ENCODE results near the gene MSMO1. TPM values are rescaled to one million over a fixed set of nuclear protein-coding genes. Genes with fewer than 3 reads are reported as not detected.

Gene MSMO1
- polyA plus RNA-seq, 1 donor (not counting 4 experiments of a cell fraction or from before 2014, with no cell fraction given), result 541 TPM

DNA sequence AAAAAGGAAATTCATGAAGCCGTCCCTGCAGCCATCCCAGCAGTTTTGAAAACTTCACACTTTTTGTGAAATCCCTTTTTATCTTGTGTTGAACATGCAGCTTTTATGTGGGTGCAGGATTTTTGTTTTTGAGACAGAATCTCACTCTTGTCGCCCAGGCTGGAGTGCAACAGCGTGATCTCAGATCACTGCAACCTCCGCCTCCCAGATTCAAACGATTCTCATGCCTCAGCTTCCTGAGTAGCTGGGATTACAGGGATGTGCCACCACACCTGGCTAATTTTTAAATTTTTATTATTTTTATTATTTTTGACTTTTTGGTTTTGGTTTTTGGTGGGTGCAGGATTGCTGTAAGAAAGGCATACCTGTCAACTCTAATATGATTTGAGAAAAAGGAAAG, 8.0 kb upstream of the MSMO1 start:
- H3K9me3 ChIP-seq (ENCODE audit: control insufficient read depth, low read depth, low read length), result peaks cover 2% of the 10 kb centered on the region
- H3K4me2 ChIP-seq (ENCODE audit: control insufficient read depth, extremely low read depth, insufficient read depth, low read depth, low read length), result no peak overlapping the region
- H3K36me3 ChIP-seq (ENCODE audit: control insufficient read depth in 2 of 2, extremely low read depth in 1 of 2, insufficient read depth in 2 of 2, low read length in 2 of 2), result peaks cover 0 to 6% of the 10 kb centered on the region in 2 experiments
- H2AFZ ChIP-seq (ENCODE audit: control insufficient read depth, low read length), result no peak overlapping the region
- no peaks in the 10 kb centered on the region for H3K9me1 ChIP-seq (ENCODE audit: control insufficient read depth, extremely low read depth, insufficient read depth, low read length)
- TF ChIP-seq, protein P1, sequence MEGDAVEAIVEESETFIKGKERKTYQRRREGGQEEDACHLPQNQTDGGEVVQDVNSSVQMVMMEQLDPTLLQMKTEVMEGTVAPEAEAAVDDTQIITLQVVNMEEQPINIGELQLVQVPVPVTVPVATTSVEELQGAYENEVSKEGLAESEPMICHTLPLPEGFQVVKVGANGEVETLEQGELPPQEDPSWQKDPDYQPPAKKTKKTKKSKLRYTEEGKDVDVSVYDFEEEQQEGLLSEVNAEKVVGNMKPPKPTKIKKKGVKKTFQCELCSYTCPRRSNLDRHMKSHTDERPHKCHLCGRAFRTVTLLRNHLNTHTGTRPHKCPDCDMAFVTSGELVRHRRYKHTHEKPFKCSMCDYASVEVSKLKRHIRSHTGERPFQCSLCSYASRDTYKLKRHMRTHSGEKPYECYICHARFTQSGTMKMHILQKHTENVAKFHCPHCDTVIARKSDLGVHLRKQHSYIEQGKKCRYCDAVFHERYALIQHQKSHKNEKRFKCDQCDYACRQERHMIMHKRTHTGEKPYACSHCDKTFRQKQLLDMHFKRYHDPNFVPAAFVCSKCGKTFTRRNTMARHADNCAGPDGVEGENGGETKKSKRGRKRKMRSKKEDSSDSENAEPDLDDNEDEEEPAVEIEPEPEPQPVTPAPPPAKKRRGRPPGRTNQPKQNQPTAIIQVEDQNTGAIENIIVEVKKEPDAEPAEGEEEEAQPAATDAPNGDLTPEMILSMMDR (optimal IDR thresholded peaks at IDR 0.05 in 1 of 3, IDR thresholded peaks at IDR 0.05 in 1 of 3, conservative IDR thresholded peaks at IDR 0.05 in 1 of 3; ENCODE audit: extremely low read depth in 1 of 3, insufficient read depth in 2 of 3, low read length in 3 of 3), result no peak
- no peak for TF ChIP-seq EZH2 (IDR thresholded peaks at IDR 0.05; ENCODE audit: low read length)
- DNase-seq (ENCODE audit: low read depth, low spot score) (no peak), FAIRE-seq (no peak)
- no peak overlapping the region for H3K4me3 ChIP-seq (ENCODE audit: control insufficient read depth in 2 of 3, extremely low read depth in 1 of 3, insufficient read depth in 2 of 3, low read depth in 1 of 3, low read length in 3 of 3)
- no peaks in the 10 kb centered on the region for H3K79me2 ChIP-seq (ENCODE audit: control insufficient read depth, insufficient read depth, low read length)
- H3K27ac ChIP-seq (ENCODE audit: control insufficient read depth, insufficient read depth, low read length), result no peak overlapping the region
- H4K20me1 ChIP-seq (ENCODE audit: control insufficient read depth, extremely low read depth, insufficient read depth, low read length), result no peaks in the 10 kb centered on the region
- no peaks in the 10 kb centered on the region for H3K4me1 ChIP-seq (ENCODE audit: control insufficient read depth, extremely low read depth, insufficient read depth, low read length)
- H3K27me3 ChIP-seq (ENCODE audit: control insufficient read depth, extremely low read depth, insufficient read depth, low read length), result no peaks in the 10 kb centered on the region
- dilution Hi-C loops (cut with MboI; ENCODE audit: extremely low pct_ligation_motif_present, low sequenced_read_pairs), result no loop called here
- H3K9ac ChIP-seq (ENCODE audit: control insufficient read depth, extremely low read depth, insufficient read depth, low read length), result no peak overlapping the region

DNA sequence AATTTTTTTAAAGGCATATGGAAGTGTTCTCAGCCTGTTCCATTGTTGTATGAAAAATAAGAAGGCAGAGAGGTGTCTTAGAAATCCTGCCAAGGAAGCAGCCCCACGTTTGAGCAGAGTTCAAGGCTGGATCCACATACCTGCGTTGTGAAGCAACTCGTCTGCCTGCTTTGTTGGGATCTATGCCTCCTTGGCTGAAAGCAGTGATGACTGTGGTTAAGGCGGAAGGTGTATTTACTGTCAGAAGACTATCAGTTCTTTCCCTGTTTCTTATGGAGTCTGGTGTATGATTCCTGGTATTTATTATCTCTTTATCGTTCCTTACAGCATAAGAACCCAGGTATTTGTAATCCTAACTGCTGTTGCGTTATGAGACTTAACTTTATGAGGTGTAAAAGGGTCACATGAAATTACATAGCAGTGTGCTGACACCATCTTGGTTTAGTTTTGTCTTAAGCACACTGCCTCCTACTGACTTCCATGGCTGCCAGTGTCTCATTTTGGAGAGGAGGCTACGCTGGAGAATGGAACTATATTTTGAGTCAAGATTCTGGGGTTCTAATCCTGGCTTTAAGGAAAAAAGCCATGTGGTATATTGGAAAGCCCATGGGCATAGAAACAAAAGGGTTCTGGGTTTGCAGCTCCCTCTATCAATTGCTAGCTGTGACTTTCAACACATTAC, 3.1 kb upstream of the MSMO1 start:
- H3K4me3 ChIP-seq (ENCODE audit: control insufficient read depth in 2 of 3, extremely low read depth in 1 of 3, insufficient read depth in 2 of 3, low read depth in 1 of 3, low read length in 3 of 3), result no peak overlapping the region
- H3K9me3 ChIP-seq (ENCODE audit: control insufficient read depth, low read depth, low read length), result peaks cover 8% of the 10 kb centered on the region
- H4K20me1 ChIP-seq (ENCODE audit: control insufficient read depth, extremely low read depth, insufficient read depth, low read length), result no peaks in the 10 kb centered on the region
- no peak for TF ChIP-seq EZH2 (IDR thresholded peaks at IDR 0.05; ENCODE audit: low read length)
- TF ChIP-seq, protein P1 (optimal IDR thresholded peaks at IDR 0.05 in 1 of 3, IDR thresholded peaks at IDR 0.05 in 1 of 3, conservative IDR thresholded peaks at IDR 0.05 in 1 of 3; ENCODE audit: extremely low read depth in 1 of 3, insufficient read depth in 2 of 3, low read length in 3 of 3), result no peak
- DNase-seq (ENCODE audit: low read depth, low spot score) (no peak), FAIRE-seq (no peak)
- H3K9me1 ChIP-seq (ENCODE audit: control insufficient read depth, extremely low read depth, insufficient read depth, low read length), result no peaks in the 10 kb centered on the region
- H2AFZ ChIP-seq (ENCODE audit: control insufficient read depth, low read length), result no peak overlapping the region
- H3K9ac ChIP-seq (ENCODE audit: control insufficient read depth, extremely low read depth, insufficient read depth, low read length), result no peak overlapping the region
- H3K79me2 ChIP-seq (ENCODE audit: control insufficient read depth, insufficient read depth, low read length), result peaks cover 19% of the 10 kb centered on the region
- H3K36me3 ChIP-seq (ENCODE audit: control insufficient read depth in 2 of 2, extremely low read depth in 1 of 2, insufficient read depth in 2 of 2, low read length in 2 of 2), result peaks cover 0 to 7% of the 10 kb centered on the region in 2 experiments
- no peak overlapping the region for H3K27ac ChIP-seq (ENCODE audit: control insufficient read depth, insufficient read depth, low read length)
- no peak overlapping the region for H3K4me2 ChIP-seq (ENCODE audit: control insufficient read depth, extremely low read depth, insufficient read depth, low read depth, low read length)
- H3K4me1 ChIP-seq (ENCODE audit: control insufficient read depth, extremely low read depth, insufficient read depth, low read length), result peaks cover 15% of the 10 kb centered on the region
- dilution Hi-C loops (cut with MboI; ENCODE audit: extremely low pct_ligation_motif_present, low sequenced_read_pairs), result no loop called here
- no peaks in the 10 kb centered on the region for H3K27me3 ChIP-seq (ENCODE audit: control insufficient read depth, extremely low read depth, insufficient read depth, low read length)
